HG03432 (cell line): ENCODE data around the gene COL6A3.
A peak's percentile ranks its signal among the peaks of the same experiment; 100 is the strongest.

Experiments
- ATAC-seq: cut with Tn5 transposase; IDR thresholded peaks from one replicate; pipeline ENCODE4 v1.9.1; 2021; ENCODE audit warnings: mild to moderate bottlenecking, moderate library complexity; ENCODE audit not compliant: unreplicated experiment

The COL6A3 gene

GRCh38 chr2:237441605-237442274 lies 27.8 kb upstream of the COL6A3 start:
- no peak for ATAC-seq

- no peak for ATAC-seq
Observed at GRCh38 chr2:237440819-237441281, 26.9 kb upstream of the COL6A3 start.

GRCh38 chr2:237438080-237438940 lies 24.3 kb upstream of the COL6A3 start:
- no peak for ATAC-seq

GRCh38 chr2:237437566-237437965 lies 23.6 kb upstream of the COL6A3 start:
- ATAC-seq, result no peak

- no peak for ATAC-seq
Observed at GRCh38 chr2:237435844-237436587, 22.1 kb upstream of the COL6A3 start.

GRCh38 chr2:237434866-237435311 lies 20.9 kb upstream of the COL6A3 start:
- no peak for ATAC-seq

- no peak for ATAC-seq
Observed at GRCh38 chr2:237433920-237434676, 20.1 kb upstream of the COL6A3 start.

- ATAC-seq, result no peak
Observed at GRCh38 chr2:237432484-237433092, 18.6 kb upstream of the COL6A3 start.

- ATAC-seq, result no peak
Observed at GRCh38 chr2:237431837-237432236, 17.9 kb upstream of the COL6A3 start.

GRCh38 chr2:237431372-237431771 lies 17.4 kb upstream of the COL6A3 start:
- ATAC-seq, result no peak

- no peak for ATAC-seq
Observed at GRCh38 chr2:237430861-237431260, 16.9 kb upstream of the COL6A3 start.

GRCh38 chr2:237429753-237430152 lies 15.8 kb upstream of the COL6A3 start:
- no peak for ATAC-seq

- ATAC-seq, result peak; percentile 81
Observed at GRCh38 chr2:237427769-237428506, 14.0 kb upstream of the COL6A3 start.

- no peak for ATAC-seq
Observed at GRCh38 chr2:237426517-237426916, 12.6 kb upstream of the COL6A3 start.

- no peak for ATAC-seq
Observed at GRCh38 chr2:237425320-237425719, 11.4 kb upstream of the COL6A3 start.

GRCh38 chr2:237424544-237424943 lies 10.6 kb upstream of the COL6A3 start:
- no peak for ATAC-seq

GRCh38 chr2:237423891-237424290 lies 9.9 kb upstream of the COL6A3 start:
- ATAC-seq, result no peak

GRCh38 chr2:237422309-237422708 lies 8.3 kb upstream of the COL6A3 start:
- no peak for ATAC-seq

GRCh38 chr2:237421542-237422116 lies 7.7 kb upstream of the COL6A3 start:
- no peak for ATAC-seq
